DMS114 treated with DMSO at 0.1 percent for 48 hours (cell line): ENCODE measurements around the gene XRCC6.
"Not testable (repeated sequence)": the region's sequence is repeated elsewhere in the genome, so short reads cannot be mapped to it uniquely, and the experiment has no call there.

Experiments
- DNase-seq: peaks from one replicate; lab custom pipeline; 2025; ENCODE audit not compliant: unreplicated experiment; lab: John Stamatoyannopoulos, UW

The XRCC6 gene

DNA sequence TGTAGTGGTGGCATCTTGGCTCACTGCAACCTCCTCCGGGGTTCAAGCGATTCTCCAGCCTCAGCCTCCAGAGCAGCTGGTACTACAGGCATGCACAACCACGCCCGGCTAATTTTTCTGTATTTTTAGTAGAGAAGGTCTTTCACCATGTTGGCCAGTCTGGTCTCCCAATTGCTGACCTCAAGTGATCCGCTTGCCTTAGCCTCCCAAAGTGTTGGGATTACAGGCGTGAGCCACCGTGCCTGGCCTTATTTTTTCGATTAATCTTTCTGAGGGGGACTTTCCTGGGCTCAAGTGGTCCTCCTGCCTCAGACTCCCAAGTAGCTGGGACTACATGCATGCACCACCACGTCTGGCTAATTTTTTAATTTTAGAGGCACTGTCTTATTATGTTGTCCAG is 62.0 kb downstream of the XRCC6 start:
- no peak for DNase-seq

DNA sequence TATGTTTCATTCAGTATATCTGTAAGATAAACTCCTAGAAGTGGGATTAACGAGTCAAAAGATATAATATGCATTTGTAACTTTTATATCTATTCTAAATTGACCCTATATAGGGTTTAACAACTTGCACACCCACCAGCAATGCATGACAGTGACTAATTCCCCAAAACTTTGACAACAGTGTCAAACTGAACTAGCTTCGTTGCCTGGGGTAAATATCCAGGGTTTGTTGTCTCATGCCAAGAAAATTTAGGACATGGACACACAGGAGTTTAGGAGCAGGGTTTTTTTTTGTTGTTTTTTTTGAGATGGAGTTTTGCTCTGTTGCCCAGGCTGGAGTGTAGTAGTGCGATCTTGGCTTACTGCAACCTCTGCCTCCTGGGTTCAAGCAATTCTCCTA is 62.5 kb downstream of the XRCC6 start:
- DNase-seq = no peak

DNA sequence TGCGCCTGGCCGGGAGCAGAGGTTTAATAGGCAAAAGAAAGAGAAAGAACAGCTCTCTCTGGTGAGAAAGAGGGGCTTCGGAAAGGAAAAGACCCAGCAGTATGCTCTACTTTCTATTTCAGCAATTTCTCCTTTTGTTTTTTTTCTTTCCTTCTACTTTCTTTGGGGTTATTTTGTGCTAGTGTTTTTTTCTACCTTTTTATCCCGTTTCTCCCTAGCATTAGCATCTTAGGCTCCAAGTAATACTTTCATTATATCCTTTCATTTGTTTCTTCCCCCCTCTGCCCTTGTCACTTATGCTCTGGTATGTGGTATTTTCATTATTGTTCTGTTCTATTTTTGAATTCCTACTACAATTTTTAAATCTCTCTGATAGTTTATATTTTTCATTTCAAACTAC is 63.1 kb downstream of the XRCC6 start:
- DNase-seq = no peak

DNA sequence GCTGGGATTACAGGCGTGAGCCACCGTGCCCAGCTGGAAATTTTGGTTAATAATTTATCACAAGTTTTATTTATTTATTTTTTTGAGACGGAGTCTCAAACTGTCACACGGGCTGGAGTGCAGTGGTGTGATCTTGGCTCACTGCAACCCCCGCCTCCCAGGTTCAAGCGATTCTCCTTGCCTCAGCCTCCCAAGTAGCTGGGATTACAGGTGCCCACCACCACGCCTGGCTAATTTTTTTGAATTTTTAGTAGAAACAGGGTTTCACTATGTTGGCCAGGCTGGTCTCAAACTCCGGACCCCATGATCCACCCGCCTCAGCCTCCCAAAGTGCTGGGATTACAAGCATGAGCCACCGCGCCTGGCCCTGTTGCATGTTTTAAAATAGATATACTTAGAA is 65.8 kb downstream of the XRCC6 start:
- not testable (repeated sequence) for DNase-seq

DNA sequence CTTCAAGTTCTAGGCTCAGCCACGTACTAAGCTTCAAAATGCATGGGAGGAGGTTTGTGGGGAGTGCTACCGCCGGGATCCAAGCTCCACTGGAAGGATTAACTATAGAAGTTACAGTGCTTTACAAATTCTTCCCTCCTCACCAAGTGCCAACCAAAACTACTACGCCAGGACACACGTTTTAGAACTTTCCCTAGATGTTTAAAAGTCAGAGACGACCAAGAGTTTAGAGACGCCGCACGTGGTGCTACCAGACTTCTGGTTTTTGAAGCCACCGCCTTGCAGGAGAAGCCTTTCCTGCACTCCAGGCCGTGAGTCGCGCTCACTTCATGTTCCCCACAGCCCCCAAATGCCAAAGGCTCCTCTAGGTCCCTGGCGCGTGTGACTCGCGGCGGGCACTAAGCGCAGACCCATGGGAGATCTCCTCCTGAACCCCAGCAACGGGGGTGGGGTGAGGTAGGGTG is 66.8 kb downstream of the XRCC6 start:
- DNase-seq = no peak

DNA sequence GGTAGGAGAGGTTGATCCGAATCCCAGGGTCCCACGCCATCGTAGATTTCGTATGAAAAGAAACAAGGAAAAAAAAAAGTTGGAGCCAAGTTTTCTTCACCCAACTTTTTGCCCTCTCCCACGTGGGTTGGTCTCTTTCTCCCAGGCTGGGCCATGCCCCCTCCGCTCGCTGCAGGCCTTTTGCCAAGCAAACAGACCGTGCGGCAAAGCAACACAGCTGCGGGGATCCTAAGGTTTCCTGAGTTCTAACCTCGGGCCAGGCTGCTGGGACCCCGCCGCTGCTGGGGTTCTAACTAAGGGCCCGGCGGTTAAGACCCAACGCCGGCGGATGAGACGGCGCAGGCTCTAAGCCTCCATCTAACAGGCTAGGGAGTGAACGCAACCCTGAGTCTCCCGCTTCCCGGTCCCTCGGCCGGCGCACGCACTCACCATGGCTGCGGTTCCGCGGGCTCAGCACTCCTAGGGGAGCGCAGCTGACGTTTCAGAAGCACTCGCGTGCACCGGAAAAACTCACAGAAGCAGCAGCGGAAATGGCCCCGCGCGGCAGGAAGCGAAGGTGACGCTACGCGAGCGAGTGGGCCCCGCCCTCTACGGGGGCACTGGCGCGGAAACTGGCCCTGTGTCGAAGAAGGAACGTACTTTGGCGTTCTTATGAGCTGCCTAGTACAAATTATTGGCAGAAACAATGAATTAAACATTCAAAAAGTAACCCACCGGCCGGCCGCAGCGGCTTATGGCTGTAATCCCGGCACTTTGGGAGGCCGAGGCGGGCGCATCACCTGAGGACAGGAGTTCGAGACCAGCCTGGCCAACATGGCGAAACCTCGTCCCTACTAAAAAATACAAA is 67.5 kb downstream of the XRCC6 start, which contains the start of gene SNU13:
SNU13 (minus strand) TSS at position 503 of the 847 bp plus-strand sequence; CDS start at position 432, 71 bp downstream.
- DNase-seq = peak; percentile 81

DNA sequence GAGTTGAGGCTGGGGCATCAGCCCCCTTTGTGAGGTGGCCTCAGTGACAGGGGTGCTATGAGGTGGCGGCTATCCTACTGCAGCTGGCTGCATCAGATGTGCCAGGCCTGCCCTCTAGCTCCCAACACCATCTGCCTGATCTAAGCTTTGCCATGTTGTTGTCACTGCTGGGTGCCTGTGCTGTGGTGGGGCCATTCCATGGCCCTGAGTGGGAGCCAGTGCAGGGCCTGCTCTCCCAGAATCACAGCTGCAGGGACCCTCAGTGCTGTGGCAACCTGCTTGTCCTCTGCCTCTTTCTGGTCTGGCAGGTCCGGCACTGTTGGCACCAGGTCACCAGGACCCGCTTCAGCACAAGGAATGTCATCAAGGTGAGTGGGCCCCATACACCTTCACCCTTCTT is 69.4 kb downstream of the XRCC6 start:
- no peak for DNase-seq

DNA sequence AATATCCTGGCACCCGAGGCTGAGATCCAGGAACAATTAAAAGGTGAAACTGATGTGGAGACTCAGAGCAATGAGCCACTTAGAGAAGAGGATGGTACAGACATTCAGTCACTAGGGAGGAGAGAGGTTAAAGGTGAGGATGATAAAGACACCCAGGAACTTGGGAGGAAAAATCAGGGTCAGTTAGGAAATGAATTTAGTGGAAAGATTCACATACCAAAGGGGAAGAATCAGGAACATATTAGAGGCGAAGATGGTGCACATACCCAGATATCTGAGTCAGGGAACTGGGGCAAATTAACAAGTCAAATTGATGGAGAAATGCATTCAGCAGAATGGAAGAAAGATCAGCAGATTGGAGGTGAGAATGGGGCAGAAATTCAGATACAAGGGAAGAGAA is 74.1 kb downstream of the XRCC6 start:
- no peak for DNase-seq

DNA sequence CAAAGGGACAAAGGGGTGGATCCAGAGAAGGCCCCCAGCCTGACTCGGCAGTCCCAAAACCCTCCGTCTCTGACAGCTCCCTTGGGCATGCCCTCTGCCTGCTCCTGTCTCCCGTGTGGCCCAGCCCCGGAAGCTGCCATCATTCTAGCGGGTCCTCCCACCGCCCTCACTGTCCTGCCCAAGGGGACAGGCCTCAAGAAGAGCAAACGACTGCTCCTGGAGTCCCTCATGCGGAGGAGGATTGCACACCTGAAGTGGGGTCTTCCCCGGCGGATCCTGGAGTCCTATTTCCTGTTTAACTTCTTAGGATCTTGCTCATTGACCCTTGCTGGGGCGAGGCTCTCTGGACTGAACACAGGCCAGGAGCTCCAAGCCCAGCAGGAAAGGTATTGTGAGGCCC is 75.6 kb downstream of the XRCC6 start:
- DNase-seq = no peak

DNA sequence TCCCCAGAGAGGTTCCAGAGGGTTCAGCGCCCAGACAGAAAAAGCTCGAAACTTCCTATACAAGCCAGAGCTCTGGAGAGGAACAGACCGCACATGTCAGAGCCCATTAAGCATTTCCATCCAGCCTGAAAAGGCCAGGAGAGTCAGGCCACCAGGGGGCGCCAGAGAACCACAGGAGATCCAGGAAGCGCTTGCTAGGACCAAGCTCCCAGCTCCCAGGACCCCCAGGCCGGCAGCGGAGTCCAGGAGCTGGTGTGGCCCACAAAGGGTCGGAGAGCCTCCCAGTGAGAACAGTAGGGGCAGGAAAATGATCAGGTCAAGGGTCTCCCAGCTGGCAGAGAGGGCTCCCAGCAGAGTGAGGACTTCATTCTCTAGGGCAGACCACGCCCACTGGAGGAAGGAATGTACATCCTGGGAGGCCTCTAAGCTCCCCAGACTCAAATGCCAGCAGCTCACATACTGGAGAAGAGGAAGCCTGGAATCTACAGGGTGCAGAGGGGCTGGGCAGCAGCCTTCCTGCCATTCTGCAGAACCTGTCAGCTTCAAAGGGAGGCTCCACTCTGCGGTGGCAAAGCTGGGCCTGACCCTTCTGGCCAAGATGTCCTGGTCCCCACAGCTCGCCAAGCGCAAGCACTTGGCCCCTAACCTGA is 76.2 kb downstream of the XRCC6 start:
- peak; percentile 49 for DNase-seq

DNA sequence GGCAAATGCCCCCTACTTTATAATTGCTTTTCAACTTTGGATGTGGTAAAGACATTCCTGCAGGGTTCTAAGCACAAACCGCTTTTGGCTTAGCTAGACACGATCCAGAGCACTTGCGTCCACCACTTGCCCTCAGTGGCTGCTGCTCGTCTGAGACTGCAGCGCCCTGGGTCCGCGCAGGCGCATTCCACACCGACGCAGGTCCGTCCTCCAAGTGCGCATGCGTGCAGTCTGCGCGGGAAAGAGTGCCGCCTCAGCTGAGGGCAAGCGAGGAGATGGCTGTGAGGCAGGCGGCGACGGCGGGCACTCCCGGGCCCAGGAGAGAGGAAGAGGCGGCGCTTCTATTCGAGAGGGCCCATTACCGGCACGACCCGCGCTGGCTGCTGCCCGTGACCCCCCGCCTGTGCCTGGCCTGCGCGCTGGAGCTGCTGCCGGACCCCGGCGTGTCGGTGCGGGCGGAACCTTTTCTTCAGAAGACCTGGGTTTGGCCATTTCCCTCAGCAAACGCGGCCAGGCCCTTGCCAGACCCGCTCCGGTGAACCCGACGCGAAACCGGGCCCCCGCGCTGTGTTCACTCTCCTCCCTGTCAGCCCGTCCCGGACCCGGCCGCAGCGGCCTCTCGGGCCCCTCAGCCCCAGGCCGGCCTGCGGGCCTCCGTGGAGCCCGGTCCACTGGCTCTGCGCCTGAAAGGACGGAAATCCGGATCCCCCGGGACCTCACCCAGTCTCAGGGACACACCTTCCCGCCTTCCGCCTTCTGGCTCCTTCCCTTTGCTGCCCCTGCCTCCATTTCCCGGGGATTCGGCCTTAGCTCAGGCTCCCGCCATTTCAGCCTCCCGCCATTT is 78.4 kb downstream of the XRCC6 start, which contains the start of gene MEI1:
MEI1 (plus strand) TSS at position 240 of the 844 bp plus-strand sequence; CDS start at position 276, 36 bp downstream.
- DNase-seq = peak; percentile 83

DNA sequence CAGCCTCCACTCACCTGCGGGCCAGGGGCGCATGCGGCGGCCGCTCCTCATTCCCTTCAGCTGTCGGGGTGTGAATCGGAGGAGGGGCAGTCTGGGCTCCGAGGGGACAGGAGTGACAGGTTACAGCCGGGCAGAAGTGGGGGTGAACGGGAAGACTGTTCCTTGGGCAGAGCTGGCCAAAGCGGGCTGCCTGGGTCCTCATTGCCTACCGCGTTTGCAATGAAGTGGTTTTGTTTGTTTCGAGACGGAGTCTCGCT is 78.9 kb downstream of the XRCC6 start:
- DNase-seq = no peak

DNA sequence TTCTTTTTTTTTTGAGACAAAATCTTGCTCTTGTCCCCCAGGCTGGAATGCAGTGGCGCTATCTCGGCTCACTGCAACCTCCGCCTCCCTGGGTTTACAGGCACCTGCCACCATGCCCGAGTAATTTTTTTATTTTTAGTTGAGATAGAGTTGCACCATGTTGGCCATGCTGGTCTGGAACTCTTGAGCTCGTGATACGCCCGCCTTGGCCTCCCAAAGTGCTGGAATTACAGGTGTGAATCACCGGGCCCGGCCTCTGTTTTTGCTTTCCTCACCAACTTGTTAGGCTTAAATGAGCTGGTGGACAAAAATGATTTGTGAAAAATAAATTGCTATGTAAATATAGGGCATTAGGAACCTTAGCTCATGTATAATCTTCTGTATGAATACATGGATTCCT is 81.7 kb downstream of the XRCC6 start:
- no peak for DNase-seq

DNA sequence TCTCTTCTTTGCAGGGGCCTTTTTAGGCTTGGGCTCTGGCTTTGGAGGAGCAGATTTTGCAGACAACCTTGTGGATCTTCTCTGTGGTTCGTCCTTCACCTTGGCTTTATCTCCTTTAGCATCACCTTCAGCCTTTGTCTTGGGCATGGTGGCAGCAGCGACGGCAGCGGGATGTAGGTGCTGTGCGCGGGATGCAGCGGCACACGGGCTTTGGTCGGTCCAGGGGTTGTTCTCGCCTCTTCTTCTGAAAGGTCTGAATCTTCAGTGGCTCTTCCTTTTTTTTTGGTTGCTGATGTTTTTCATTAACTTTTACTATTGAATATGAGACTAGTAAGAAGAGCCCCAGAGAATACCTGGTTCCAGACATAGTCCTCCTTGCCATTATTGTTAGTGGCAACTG is 88.2 kb downstream of the XRCC6 start:
- no peak for DNase-seq

DNA sequence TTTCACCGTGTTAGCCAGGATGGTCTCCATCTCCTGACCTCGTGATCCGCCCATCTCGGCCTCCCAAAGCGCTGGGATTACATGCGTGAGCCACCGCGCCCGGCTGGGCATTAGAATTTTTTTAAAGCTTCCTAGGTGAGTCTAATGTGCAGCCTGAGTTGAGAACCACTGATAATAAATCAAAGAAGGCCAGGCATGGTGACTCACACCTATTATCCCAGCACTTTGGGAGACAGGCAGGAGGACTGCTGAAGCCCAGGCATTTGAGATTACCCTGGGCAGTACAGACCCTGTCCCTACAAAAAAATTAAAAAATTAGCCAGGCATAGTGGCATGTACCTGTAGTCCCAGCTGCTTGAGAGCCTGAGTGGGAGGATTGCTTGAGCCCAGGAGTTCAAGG is 91.9 kb downstream of the XRCC6 start:
- no peak for DNase-seq
